ENCODE results near the gene NPY.

Gene NPY

DNA sequence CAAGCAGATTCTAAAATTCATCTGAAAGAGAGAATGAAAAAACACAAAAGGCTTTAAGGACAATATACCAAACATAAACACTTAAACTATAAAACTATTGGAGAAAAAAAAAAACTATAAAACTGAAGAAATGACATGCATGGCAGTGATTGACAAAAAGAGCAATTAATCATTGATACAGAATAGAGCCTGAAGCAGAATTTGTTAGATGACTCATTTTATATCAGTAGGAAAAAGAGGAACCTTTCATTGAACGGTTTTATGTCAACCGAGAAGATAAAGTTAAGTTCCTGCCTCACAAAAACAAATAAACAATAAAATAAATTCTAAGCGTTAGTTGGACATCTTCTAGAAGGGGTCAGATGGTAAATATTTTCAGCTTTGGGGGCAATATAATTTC lies 23.3 kb downstream of the NPY start:
- 90 to 100% methylated on average over 2 to 3 of the region's 3 CpGs for WGBS, 2 experiments
- no peak overlapping the region for H3K4me3 ChIP-seq (ENCODE audit: insufficient read depth, low read depth, low read length)
- H3K9me3 ChIP-seq (ENCODE audit: control insufficient read depth, low read length), result no peaks in the 10 kb centered on the region
- H3K27ac ChIP-seq (ENCODE audit: insufficient read depth, low read depth, low read length, poor library complexity, severe bottlenecking), result no peak overlapping the region
- H3K27me3 ChIP-seq (ENCODE audit: control insufficient read depth, insufficient read depth, low read length, poor library complexity, severe bottlenecking), result no peaks in the 10 kb centered on the region
- no peaks in the 10 kb centered on the region for H3K36me3 ChIP-seq (ENCODE audit: control insufficient read depth, insufficient read depth, low read length)
- no peaks in the 10 kb centered on the region for H3K4me1 ChIP-seq (ENCODE audit: control insufficient read depth, insufficient read depth, low read length)

DNA sequence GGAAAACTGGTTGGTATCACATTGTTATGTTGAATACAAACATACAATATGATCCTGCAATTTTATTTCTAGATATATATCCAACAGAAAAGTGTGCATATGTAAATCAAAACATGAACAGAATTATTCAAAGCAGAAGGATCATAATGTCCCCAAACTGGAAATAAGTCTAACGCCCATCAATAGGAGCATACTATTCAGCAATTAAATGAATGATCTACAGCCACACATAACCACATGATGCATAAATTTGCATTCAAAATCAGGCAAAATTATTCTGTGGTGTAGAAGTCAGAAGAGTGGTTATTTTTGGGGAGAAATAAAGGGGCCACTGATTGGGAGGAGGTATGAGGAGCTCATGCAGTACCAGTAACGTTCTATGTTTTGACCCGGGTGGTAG lies 28.6 kb downstream of the NPY start:
- no peaks in the 10 kb centered on the region for H3K4me1 ChIP-seq (ENCODE audit: control insufficient read depth, insufficient read depth, low read length)
- no peaks in the 10 kb centered on the region for H3K36me3 ChIP-seq (ENCODE audit: control insufficient read depth, insufficient read depth, low read length)
- H3K27ac ChIP-seq (ENCODE audit: insufficient read depth, low read depth, low read length, poor library complexity, severe bottlenecking), result no peak overlapping the region
- 96 to 100% methylated on average over 1 to 3 of the region's 3 CpGs for WGBS, 2 experiments
- H3K9me3 ChIP-seq (ENCODE audit: control insufficient read depth, low read length), result no peaks in the 10 kb centered on the region
- H3K4me3 ChIP-seq (ENCODE audit: insufficient read depth, low read depth, low read length), result no peak overlapping the region
- no peaks in the 10 kb centered on the region for H3K27me3 ChIP-seq (ENCODE audit: control insufficient read depth, insufficient read depth, low read length, poor library complexity, severe bottlenecking)

DNA sequence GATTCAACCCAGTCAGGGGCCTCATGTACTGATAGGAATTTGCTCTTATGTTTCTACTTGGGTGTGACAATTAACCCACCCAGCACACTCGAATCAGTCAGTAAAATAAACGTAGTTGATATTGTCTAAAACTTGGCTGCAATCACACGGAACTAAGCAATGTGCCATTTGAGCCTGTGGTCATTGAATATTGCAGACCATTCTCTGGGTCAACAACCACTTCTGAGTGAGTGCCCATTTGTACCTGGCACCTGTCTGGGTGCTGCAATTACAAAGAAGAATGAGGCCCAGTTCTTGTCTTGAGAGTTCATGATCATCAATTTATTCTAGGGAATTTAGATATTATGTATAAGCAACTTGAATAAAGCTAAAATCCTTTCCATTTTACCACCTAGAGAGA lies 29.8 kb downstream of the NPY start:
- no peaks in the 10 kb centered on the region for H3K36me3 ChIP-seq (ENCODE audit: control insufficient read depth, insufficient read depth, low read length)
- H3K9me3 ChIP-seq (ENCODE audit: control insufficient read depth, low read length), result no peaks in the 10 kb centered on the region
- 62% methylated on average over 3 of the region's 3 CpGs for WGBS, 2 experiments
- no peak overlapping the region for H3K4me3 ChIP-seq (ENCODE audit: insufficient read depth, low read depth, low read length)
- no peaks in the 10 kb centered on the region for H3K4me1 ChIP-seq (ENCODE audit: control insufficient read depth, insufficient read depth, low read length)
- H3K27me3 ChIP-seq (ENCODE audit: control insufficient read depth, insufficient read depth, low read length, poor library complexity, severe bottlenecking), result no peaks in the 10 kb centered on the region
- H3K27ac ChIP-seq (ENCODE audit: insufficient read depth, low read depth, low read length, poor library complexity, severe bottlenecking), result no peak overlapping the region

DNA sequence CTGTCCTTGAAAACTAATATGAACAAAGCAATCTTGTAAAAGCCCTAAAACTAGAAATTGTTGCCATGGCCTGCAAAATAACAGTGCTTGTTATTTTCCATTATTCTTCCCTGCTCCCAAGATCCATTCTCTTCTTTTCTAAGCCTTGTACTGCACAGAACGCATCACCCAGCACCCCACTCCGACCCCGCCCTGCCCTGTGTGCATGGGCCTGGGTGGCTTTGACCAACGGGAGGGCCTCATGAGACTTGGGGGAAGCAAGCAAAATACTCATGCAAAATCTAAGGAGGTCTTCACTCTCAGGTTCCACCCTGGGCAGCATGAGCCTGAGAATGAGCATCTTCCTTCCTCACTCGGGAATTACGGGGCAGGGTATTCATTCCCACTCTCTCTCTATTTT lies 32.4 kb downstream of the NPY start:
- 91 to 94% methylated on average over 6 of the region's 6 CpGs for WGBS, 2 experiments

DNA sequence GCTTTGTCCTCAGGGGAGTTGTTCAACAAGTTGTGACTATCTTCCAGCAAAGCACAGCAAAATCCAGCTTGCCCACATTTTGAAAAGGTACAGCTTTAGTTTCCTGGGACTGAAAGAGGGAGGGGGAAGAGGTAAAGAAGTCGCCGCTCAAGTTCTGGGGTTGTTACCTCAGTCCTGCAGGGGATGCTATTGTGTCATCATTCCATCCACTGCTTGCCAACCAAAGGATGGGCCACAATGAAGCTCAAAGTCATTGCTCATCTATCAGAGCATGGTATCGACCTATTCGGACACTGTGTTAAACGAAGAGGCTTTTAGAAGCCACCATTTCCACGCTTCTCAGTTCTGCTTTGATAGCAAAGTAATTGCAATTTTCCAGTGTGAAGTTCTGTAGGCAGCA lies 34.3 kb downstream of the NPY start:
- no peak overlapping the region for H3K27ac ChIP-seq (ENCODE audit: insufficient read depth, low read depth, low read length, poor library complexity, severe bottlenecking)
- 67 to 71% methylated on average over 6 of the region's 6 CpGs for WGBS, 2 experiments
- H3K4me3 ChIP-seq (ENCODE audit: insufficient read depth, low read depth, low read length), result no peak overlapping the region
- no peaks in the 10 kb centered on the region for H3K9me3 ChIP-seq (ENCODE audit: control insufficient read depth, low read length)
- no peaks in the 10 kb centered on the region for H3K4me1 ChIP-seq (ENCODE audit: control insufficient read depth, insufficient read depth, low read length)
- no peaks in the 10 kb centered on the region for H3K27me3 ChIP-seq (ENCODE audit: control insufficient read depth, insufficient read depth, low read length, poor library complexity, severe bottlenecking)
- H3K36me3 ChIP-seq (ENCODE audit: control insufficient read depth, insufficient read depth, low read length), result no peaks in the 10 kb centered on the region

More for the DNA sequence above, 32.4 kb downstream of the NPY start:
- H3K27me3 ChIP-seq (ENCODE audit: control insufficient read depth, insufficient read depth, low read length, poor library complexity, severe bottlenecking), result no peaks in the 10 kb centered on the region
- H3K4me3 ChIP-seq (ENCODE audit: insufficient read depth, low read depth, low read length), result no peak overlapping the region
- H3K27ac ChIP-seq (ENCODE audit: insufficient read depth, low read depth, low read length, poor library complexity, severe bottlenecking), result no peak overlapping the region
- no peaks in the 10 kb centered on the region for H3K36me3 ChIP-seq (ENCODE audit: control insufficient read depth, insufficient read depth, low read length)
- no peaks in the 10 kb centered on the region for H3K9me3 ChIP-seq (ENCODE audit: control insufficient read depth, low read length)
- H3K4me1 ChIP-seq (ENCODE audit: control insufficient read depth, insufficient read depth, low read length), result no peaks in the 10 kb centered on the region

DNA sequence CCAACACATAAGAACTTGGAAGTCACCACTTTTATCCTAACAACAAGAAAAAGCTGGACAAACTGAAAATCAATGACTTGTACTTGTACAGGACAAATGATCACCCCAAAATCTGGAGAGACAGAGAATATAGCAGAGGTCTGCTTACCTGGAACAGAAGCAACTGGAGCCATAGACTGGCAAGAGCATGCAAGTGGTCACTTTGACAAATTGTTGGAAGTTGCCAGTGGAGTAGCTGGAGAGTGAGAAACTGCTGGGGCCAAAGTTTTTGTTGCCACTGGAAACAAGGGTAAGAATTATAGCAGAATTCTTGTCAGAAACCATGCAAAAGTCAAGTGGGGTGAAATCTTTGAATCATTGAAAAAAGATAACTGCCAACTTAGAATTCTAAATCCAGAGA lies 35.2 kb downstream of the NPY start:
- H3K4me3 ChIP-seq (ENCODE audit: insufficient read depth, low read depth, low read length), result no peak overlapping the region
- no peaks in the 10 kb centered on the region for H3K36me3 ChIP-seq (ENCODE audit: control insufficient read depth, insufficient read depth, low read length)
- H3K9me3 ChIP-seq (ENCODE audit: control insufficient read depth, low read length), result no peaks in the 10 kb centered on the region
- H3K27ac ChIP-seq (ENCODE audit: insufficient read depth, low read depth, low read length, poor library complexity, severe bottlenecking), result no peak overlapping the region
- no peaks in the 10 kb centered on the region for H3K4me1 ChIP-seq (ENCODE audit: control insufficient read depth, insufficient read depth, low read length)
- H3K27me3 ChIP-seq (ENCODE audit: control insufficient read depth, insufficient read depth, low read length, poor library complexity, severe bottlenecking), result no peaks in the 10 kb centered on the region

DNA sequence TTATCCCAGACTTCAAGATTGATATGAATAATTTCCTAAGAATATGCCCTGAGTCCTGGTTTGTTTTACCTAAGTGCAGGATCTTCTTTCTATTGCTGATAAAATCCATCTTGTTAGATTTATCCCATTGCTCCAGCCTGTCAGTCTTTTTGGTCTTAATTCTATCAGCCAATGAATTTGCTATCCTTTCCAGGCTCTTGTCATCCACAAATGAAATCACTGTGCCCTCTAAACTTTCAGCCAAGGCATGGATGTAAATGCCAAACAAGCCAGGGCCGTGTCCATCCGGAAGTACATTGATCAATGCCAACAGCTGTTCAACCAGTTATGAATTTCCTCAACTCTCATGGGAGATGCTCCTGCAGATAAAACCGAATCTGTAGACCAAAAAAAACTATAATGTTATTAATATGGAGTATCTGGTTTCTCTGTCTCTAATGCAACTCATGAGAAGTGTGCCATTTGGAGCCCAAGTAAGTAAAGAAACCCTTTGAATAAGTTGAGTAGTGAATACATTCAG lies 40.0 kb downstream of the NPY start:
- H3K4me3 ChIP-seq (ENCODE audit: insufficient read depth, low read depth, low read length), result no peak overlapping the region
- H3K27me3 ChIP-seq (ENCODE audit: control insufficient read depth, insufficient read depth, low read length, poor library complexity, severe bottlenecking), result no peaks in the 10 kb centered on the region
- no peaks in the 10 kb centered on the region for H3K4me1 ChIP-seq (ENCODE audit: control insufficient read depth, insufficient read depth, low read length)
- no peaks in the 10 kb centered on the region for H3K9me3 ChIP-seq (ENCODE audit: control insufficient read depth, low read length)
- no peak overlapping the region for H3K27ac ChIP-seq (ENCODE audit: insufficient read depth, low read depth, low read length, poor library complexity, severe bottlenecking)
- H3K36me3 ChIP-seq (ENCODE audit: control insufficient read depth, insufficient read depth, low read length), result no peaks in the 10 kb centered on the region
- WGBS, 2 experiments, result 90 to 92% methylated on average over 2 to 3 of the region's 3 CpGs

DNA sequence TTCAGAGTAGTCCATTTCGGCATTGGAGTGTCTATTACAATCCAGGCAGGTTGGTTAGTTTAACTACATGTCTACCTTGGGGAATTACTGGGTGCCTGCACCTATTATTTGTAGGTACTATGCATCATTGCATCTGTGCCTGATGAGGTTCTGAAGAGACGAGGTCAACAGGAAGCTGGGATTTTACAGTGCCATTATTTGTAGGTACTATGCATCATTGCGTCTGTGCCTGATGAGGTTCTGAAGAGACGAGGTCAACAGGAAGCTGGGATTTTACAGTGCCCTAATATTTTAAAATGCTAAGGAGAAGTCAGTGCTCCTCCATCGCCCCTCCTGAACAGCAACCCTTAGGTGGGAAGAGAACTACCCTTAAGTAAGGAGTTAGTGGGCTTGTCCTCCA lies 41.7 kb downstream of the NPY start:
- Histone ChIP-seq H3K4me1 (ENCODE audit: control insufficient read depth, insufficient read depth, low read length) (no peaks in the 10 kb centered on the region), H3K36me3 (ENCODE audit: control insufficient read depth, insufficient read depth, low read length) (no peaks in the 10 kb centered on the region), H3K27ac (ENCODE audit: insufficient read depth, low read depth, low read length, poor library complexity, severe bottlenecking) (no peak overlapping the region), H3K27me3 (ENCODE audit: control insufficient read depth, insufficient read depth, low read length, poor library complexity, severe bottlenecking) (no peaks in the 10 kb centered on the region), H3K4me3 (ENCODE audit: insufficient read depth, low read depth, low read length) (no peak overlapping the region), H3K9me3 (ENCODE audit: control insufficient read depth, low read length) (no peaks in the 10 kb centered on the region)
- 97% methylated on average over 5 of the region's 5 CpGs for WGBS, 2 experiments

DNA sequence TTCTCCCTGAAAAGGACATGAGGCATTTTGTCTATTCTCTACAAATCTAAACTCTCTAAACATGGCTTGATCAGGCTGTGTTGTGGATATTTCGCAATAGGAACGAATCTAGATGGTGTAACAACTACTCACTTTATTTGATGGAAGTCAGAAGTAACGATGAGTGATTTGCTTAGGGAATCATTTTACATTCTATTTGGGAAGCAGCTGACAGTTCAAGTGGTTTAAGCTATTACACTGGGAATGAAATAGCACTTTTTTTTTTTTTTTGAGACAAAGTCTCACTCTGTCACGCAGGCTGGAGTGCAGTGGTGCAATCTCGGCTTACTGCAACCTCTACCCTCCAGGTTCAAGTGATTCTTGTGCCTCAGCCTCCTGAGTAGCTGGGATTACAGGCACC lies 44.1 kb downstream of the NPY start:
- WGBS, 2 experiments, result 90% methylated on average over 4 to 5 of the region's 5 CpGs
- no peak overlapping the region for H3K4me3 ChIP-seq (ENCODE audit: insufficient read depth, low read depth, low read length)
- H3K36me3 ChIP-seq (ENCODE audit: control insufficient read depth, insufficient read depth, low read length), result no peaks in the 10 kb centered on the region
- no peaks in the 10 kb centered on the region for H3K27me3 ChIP-seq (ENCODE audit: control insufficient read depth, insufficient read depth, low read length, poor library complexity, severe bottlenecking)
- no peak overlapping the region for H3K27ac ChIP-seq (ENCODE audit: insufficient read depth, low read depth, low read length, poor library complexity, severe bottlenecking)
- no peaks in the 10 kb centered on the region for H3K4me1 ChIP-seq (ENCODE audit: control insufficient read depth, insufficient read depth, low read length)
- no peaks in the 10 kb centered on the region for H3K9me3 ChIP-seq (ENCODE audit: control insufficient read depth, low read length)

DNA sequence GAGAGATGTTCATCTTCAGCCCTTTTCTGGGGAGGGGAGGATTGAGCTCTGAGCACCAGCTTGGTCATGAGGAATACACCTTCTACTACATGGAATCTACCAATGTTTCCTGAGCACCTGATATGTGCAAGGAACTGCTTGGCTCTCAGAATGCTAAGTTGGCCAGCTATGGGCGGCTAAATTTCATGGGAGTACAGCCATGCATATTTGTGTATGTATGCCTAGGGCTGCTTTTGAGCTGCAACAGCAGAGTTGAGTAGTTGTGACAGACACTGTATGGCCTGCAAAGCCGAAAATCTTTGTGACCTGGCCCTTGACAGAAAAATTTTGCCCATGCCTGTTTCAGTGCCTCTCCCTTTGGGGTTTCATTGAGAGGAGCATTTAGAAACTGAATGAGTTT lies 44.9 kb downstream of the NPY start:
- Histone ChIP-seq H3K9me3 (ENCODE audit: control insufficient read depth, low read length) (no peaks in the 10 kb centered on the region), H3K4me1 (ENCODE audit: control insufficient read depth, insufficient read depth, low read length) (no peaks in the 10 kb centered on the region), H3K4me3 (ENCODE audit: insufficient read depth, low read depth, low read length) (no peak overlapping the region), H3K36me3 (ENCODE audit: control insufficient read depth, insufficient read depth, low read length) (no peaks in the 10 kb centered on the region), H3K27ac (ENCODE audit: insufficient read depth, low read depth, low read length, poor library complexity, severe bottlenecking) (no peak overlapping the region), H3K27me3 (ENCODE audit: control insufficient read depth, insufficient read depth, low read length, poor library complexity, severe bottlenecking) (no peaks in the 10 kb centered on the region)
- WGBS, 2 experiments, result 69 to 70% methylated on average over 2 of the region's 2 CpGs

DNA sequence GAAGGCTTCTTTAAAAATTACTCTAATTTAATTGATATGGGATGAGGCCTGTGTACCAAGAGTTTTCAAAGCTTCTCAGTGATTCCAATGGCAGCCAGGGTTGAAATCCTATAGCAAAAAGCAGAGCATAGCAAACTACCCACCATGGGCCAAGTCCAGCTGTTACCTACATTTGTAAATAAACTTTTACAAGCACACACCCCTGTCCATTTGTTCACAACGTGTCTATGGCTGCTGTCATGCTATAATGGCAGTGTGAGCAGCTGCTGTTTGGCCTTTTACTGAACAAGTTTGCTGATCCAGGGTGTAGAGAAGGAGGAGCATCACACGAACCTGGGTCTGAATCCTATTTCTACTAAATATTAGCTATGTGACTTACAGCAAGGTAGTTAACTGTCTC lies 50.0 kb downstream of the NPY start:
- Histone ChIP-seq H3K9me3 (ENCODE audit: control insufficient read depth, low read length) (no peaks in the 10 kb centered on the region), H3K4me1 (ENCODE audit: control insufficient read depth, insufficient read depth, low read length) (peaks cover 15% of the 10 kb centered on the region), H3K27me3 (ENCODE audit: control insufficient read depth, insufficient read depth, low read length, poor library complexity, severe bottlenecking) (no peaks in the 10 kb centered on the region), H3K27ac (ENCODE audit: insufficient read depth, low read depth, low read length, poor library complexity, severe bottlenecking) (no peak overlapping the region), H3K36me3 (ENCODE audit: control insufficient read depth, insufficient read depth, low read length) (no peaks in the 10 kb centered on the region), H3K4me3 (ENCODE audit: insufficient read depth, low read depth, low read length) (no peak overlapping the region)
- 81 to 91% methylated on average over 2 of the region's 2 CpGs for WGBS, 2 experiments

All from ectodermal cell (in vitro differentiated cells).